AG10803 (cell line): ENCODE measurements around the gene FBN1.

Experiments
- DNase-seq: peaks from one replicate; pipeline ENCODE4 v3.0.0; 2010; ENCODE audit warnings: low read depth
- H3K4me3 ChIP-seq: 2 replicates; pipeline ENCODE4 v1.5.1; 2011; ENCODE audit warnings: mild to moderate bottlenecking, low read length, control low read depth
- TF ChIP-seq, protein P1 (sequence below): conservative IDR thresholded peaks from 2 replicates; pipeline ENCODE4 v1.5.1; 2011; ENCODE audit warnings: mild to moderate bottlenecking, low read length, control low read depth, inconsistent platforms

Gene FBN1

DNA sequence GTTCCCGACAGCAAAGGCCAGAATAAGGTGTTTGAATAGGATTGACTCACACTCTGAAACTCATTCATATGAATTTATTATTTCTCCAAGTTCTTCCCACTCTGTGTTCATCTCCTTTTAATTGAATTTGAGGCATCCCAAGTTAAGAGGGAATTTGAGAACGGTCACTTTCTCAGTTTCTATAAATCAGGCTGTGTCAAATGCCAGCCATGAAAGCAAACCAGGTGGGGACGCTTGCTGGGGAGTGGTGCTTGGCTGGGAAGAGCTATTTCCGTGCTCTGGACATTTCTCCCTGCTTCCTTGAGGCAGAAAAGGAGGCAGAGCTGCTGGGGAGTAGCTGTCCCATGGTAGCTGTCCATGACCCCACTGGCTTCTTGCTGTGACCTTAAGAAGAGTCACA lies 116.6 kb downstream of the FBN1 start:
- DNase-seq: no peak
- H3K4me3 ChIP-seq: no peak overlapping the region
- TF ChIP-seq, protein P1, sequence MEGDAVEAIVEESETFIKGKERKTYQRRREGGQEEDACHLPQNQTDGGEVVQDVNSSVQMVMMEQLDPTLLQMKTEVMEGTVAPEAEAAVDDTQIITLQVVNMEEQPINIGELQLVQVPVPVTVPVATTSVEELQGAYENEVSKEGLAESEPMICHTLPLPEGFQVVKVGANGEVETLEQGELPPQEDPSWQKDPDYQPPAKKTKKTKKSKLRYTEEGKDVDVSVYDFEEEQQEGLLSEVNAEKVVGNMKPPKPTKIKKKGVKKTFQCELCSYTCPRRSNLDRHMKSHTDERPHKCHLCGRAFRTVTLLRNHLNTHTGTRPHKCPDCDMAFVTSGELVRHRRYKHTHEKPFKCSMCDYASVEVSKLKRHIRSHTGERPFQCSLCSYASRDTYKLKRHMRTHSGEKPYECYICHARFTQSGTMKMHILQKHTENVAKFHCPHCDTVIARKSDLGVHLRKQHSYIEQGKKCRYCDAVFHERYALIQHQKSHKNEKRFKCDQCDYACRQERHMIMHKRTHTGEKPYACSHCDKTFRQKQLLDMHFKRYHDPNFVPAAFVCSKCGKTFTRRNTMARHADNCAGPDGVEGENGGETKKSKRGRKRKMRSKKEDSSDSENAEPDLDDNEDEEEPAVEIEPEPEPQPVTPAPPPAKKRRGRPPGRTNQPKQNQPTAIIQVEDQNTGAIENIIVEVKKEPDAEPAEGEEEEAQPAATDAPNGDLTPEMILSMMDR: no peak

- TF ChIP-seq, protein P1: no peak
- no peak overlapping the region for H3K4me3 ChIP-seq
- no peak for DNase-seq
Measured at GRCh38 chr15:48527517-48527916, 118.0 kb downstream of the FBN1 start.

GRCh38 chr15:48522911-48523310 lies 122.6 kb downstream of the FBN1 start:
- DNase-seq: no peak
- TF ChIP-seq, protein P1: no peak
- no peak overlapping the region for H3K4me3 ChIP-seq

GRCh38 chr15:48522123-48522522 lies 123.4 kb downstream of the FBN1 start:
- TF ChIP-seq, protein P1: no peak
- no peak overlapping the region for H3K4me3 ChIP-seq
- DNase-seq: no peak

GRCh38 chr15:48520376-48521155 lies 124.9 kb downstream of the FBN1 start:
- DNase-seq: no peak
- TF ChIP-seq, protein P1: no peak

GRCh38 chr15:48516121-48516520 lies 129.4 kb downstream of the FBN1 start:
- DNase-seq: no peak
- TF ChIP-seq, protein P1: no peak
- H3K4me3 ChIP-seq: no peak overlapping the region

More at GRCh38 chr15:48520376-48521155, 124.9 kb downstream of the FBN1 start:
- H3K4me3 ChIP-seq: no peak overlapping the region

DNA sequence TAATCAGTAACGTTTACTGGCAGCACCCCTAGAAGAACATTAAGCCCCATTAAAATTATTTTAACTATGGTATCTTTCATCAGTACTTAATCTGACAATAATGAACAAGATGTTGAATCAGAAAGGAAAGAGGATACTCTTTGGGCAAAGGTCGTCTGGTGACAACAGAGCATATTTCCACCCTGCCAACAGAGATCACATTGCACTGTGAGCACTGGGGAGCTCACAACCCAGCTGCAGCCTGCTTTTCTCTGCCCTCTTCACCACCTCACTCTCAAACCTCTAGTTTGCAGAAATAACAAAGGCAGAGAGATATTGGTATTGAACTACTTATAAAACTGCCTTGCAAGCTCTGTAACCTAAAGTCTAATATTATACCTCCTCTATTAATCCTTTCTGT lies 130.0 kb downstream of the FBN1 start:
- DNase-seq: no peak
- TF ChIP-seq, protein P1: no peak

More for the DNA sequence above, 130.0 kb downstream of the FBN1 start:
- H3K4me3 ChIP-seq: no peak overlapping the region
